HCT116 (cell line): Measurements from ENCODE around the gene RPL26. TPM values are rescaled to one million over a fixed set of nuclear protein-coding genes. Genes with fewer than 3 reads are reported as not detected.

ENCODE experiments used
- ATAC-seq: fragments of 200-7000 bp; cut with Tn5 transposase; 2 replicates; pipeline ENCODE4 v1.9.1; 2020; ENCODE audit warnings: mild to moderate bottlenecking, moderate library complexity
- BruUV-seq: library from RNA; stranded (reverse); fragments of 400-500 nt; replicated peaks from 2 replicates; lab custom pipeline; 2021; lab: Mats Ljungman, UMichigan
- CTCF ChIA-PET: fragments of 300-600 bp; sonication (Branson Sonifier 250); formaldehyde crosslinking; loops from one replicate; lab custom pipeline; 2021; ENCODE audit warnings: antibody characterized with exemption; lab: Charles Lee
- POLR2A ChIA-PET: fragments of 300-600, 350-600 bp; sonication (Branson Sonifier 250); formaldehyde crosslinking; loops from one replicate; lab custom pipeline; 2021; ENCODE audit warnings: antibody characterized with exemption; lab: Charles Lee
- RAD21 ChIA-PET, 2 experiments: fragments of 300-600 bp; sonication (Branson Sonifier 250); formaldehyde crosslinking; loops; one replicate each; lab custom pipeline; 2023; ENCODE audit warnings: low total read pairs in 2 of 2; ENCODE audit not compliant: uncharacterized antibody in 2 of 2, unreplicated experiment in 2 of 2, low non-redundant PET in 1 of 2; lab: Charles Lee
- DNase-seq: peaks from one replicate; pipeline ENCODE4 v3.0.0-alpha.2; 2010; ENCODE audit warnings: low read depth, low spot score
- H2AFZ ChIP-seq: fragments of 200-600 bp; shearing (Covaris generic), sonication (generic); 2 replicates; pipeline ENCODE4 v1.6.1; 2017; ENCODE audit warnings: low read depth, mixed run types, mixed read lengths, antibody characterized with exemption, low read length; ENCODE audit not compliant: poor library complexity, severe bottlenecking
- H3K27ac ChIP-seq: 2 replicates; pipeline ENCODE4 v1.5.1; 2012; ENCODE audit warnings: low read depth, low read length
- H3K27me3 ChIP-seq: fragments of 200-600 bp; sonication (generic); 2 replicates; pipeline ENCODE4 v1.6.1; 2016; ENCODE audit warnings: mixed run types, low read length, mixed read lengths; ENCODE audit not compliant: insufficient read depth
- H3K36me3 ChIP-seq, 2 experiments: fragments of 200-500 bp in 1 of 2; fragments of 200-600 bp in 1 of 2; sonication (Bioruptor generic) in 1 of 2; sonication (generic) in 1 of 2; 2 replicates each; pipeline versions ENCODE4 v1.5.1 to v1.6.1; 2014 to 2016; ENCODE audit warnings: low read length in 2 of 2, inconsistent platforms in 1 of 2, mixed read lengths in 1 of 2, mixed run types in 1 of 2; ENCODE audit not compliant: insufficient read depth in 2 of 2, control insufficient read depth in 1 of 2
- H3K4me1 ChIP-seq, 2 experiments: fragments of 200-600 bp in 1 of 2; sonication (generic) in 1 of 2; 2 replicates each; pipeline versions ENCODE4 v1.5.1 to v1.6.1; 2012 to 2017; ENCODE audit warnings: low read length in 2 of 2, inconsistent platforms in 1 of 2, mild to moderate bottlenecking in 1 of 2, mixed read lengths in 1 of 2, mixed run types in 1 of 2, moderate library complexity in 1 of 2; ENCODE audit not compliant: insufficient read depth in 2 of 2, control insufficient read depth in 1 of 2
- H3K4me2 ChIP-seq: fragments of 200-600 bp; sonication (generic); 2 replicates; pipeline ENCODE4 v1.6.1; 2017; ENCODE audit warnings: mixed run types, low read length, mixed read lengths
- H3K4me3 ChIP-seq, 2 experiments: fragments of 200-600 bp in 1 of 2; sonication (generic) in 1 of 2; replicated peaks in 1 of 2; 2 replicates each; pipeline ENCODE4 v1.5.1; 2011 to 2016; ENCODE audit warnings: low read length in 2 of 2, control low read depth in 1 of 2, low read depth in 1 of 2, mild to moderate bottlenecking in 1 of 2, mixed read lengths in 1 of 2, mixed run types in 1 of 2
- H3K79me2 ChIP-seq: fragments of 200-600 bp; sonication (generic); 2 replicates; pipeline ENCODE4 v1.6.1; 2017; ENCODE audit warnings: mild to moderate bottlenecking, mixed run types, low read length, moderate library complexity, mixed read lengths; ENCODE audit not compliant: insufficient read depth
- H3K9ac ChIP-seq: fragments of 200-600 bp; sonication (generic); 2 replicates; pipeline ENCODE4 v1.6.1; 2016; ENCODE audit warnings: low read length, mixed read lengths
- H3K9me2 ChIP-seq: fragments of 200-600 bp; sonication (generic), shearing (Covaris generic); 2 replicates; pipeline ENCODE4 v1.6.1; 2017; ENCODE audit warnings: mixed run types, mild to moderate bottlenecking, moderate library complexity; ENCODE audit not compliant: insufficient read depth
- H3K9me3 ChIP-seq, 2 experiments: fragments of 200-500 bp in 1 of 2; fragments of 200-600 bp in 1 of 2; sonication (Bioruptor generic) in 1 of 2; sonication (generic) in 1 of 2; 2 replicates each; pipeline ENCODE4 v1.6.1; 2014 to 2017; ENCODE audit warnings: low read length in 2 of 2, mixed read lengths in 2 of 2, inconsistent platforms in 1 of 2, low read depth in 1 of 2, mild to moderate bottlenecking in 1 of 2, mixed run types in 1 of 2, moderate library complexity in 1 of 2; ENCODE audit not compliant: control insufficient read depth in 1 of 2, insufficient read depth in 1 of 2
- H4K20me1 ChIP-seq: fragments of 200-600 bp; sonication (generic), shearing (Covaris generic); 2 replicates; pipeline ENCODE4 v1.6.1; 2017; ENCODE audit warnings: mixed run types, mild to moderate bottlenecking, moderate library complexity; ENCODE audit not compliant: insufficient read depth
- CEBPB ChIP-seq: IDR thresholded peaks from 2 replicates; pipeline ENCODE4 v1.6.1; 2012; ENCODE audit warnings: low read depth
- EGR1 ChIP-seq: IDR thresholded peaks from 2 replicates; pipeline ENCODE4 v1.6.1; 2012; ENCODE audit warnings: low read depth
- ELF1 ChIP-seq: IDR thresholded peaks from 2 replicates; pipeline ENCODE4 v1.6.1; 2012; ENCODE audit warnings: low read depth, borderline replicate concordance
- EZH2 ChIP-seq: fragments of 200-600 bp; sonication (generic); IDR thresholded peaks from 2 replicates; pipeline ENCODE4 v1.6.1; 2017; ENCODE audit warnings: antibody characterized with exemption, mixed run types
- EZH2phosphoT487 ChIP-seq: fragments of 200-600 bp; IDR thresholded peaks from 2 replicates; pipeline ENCODE4 v1.6.1; 2018; ENCODE audit warnings: antibody characterized with exemption, borderline replicate concordance
- FOSL1 ChIP-seq: IDR thresholded peaks from 2 replicates; pipeline ENCODE4 v1.6.1; 2012; ENCODE audit warnings: low read depth
- JUND ChIP-seq: IDR thresholded peaks from 2 replicates; pipeline ENCODE4 v1.6.1; 2012
- POLR2A ChIP-seq: IDR thresholded peaks from 2 replicates; pipeline ENCODE4 v1.7.0; 2011; ENCODE audit warnings: borderline replicate concordance; ENCODE audit not compliant: insufficient read depth, insufficient read length; ENCODE audit errors: extremely low read depth
- SIN3A ChIP-seq: IDR thresholded peaks from 2 replicates; pipeline ENCODE4 v1.6.1; 2012; ENCODE audit warnings: low read depth
- SP1 ChIP-seq: IDR thresholded peaks from 2 replicates; pipeline ENCODE4 v1.6.1; 2012; ENCODE audit warnings: low read depth
- TCF7L2 ChIP-seq: IDR thresholded peaks from 2 replicates; pipeline ENCODE4 v1.7.0; 2011; ENCODE audit warnings: borderline replicate concordance, inconsistent platforms; ENCODE audit not compliant: insufficient read depth, insufficient read length; ENCODE audit errors: extremely low read depth
- intact Hi-C: fragments of 100-400 bp; cut with micrococcal nuclease; formaldehyde crosslinking; loops from 2 replicates; pipeline ENCODE4 v1.10.0; 2022
- total RNA-seq: library from RNA; stranded (reverse); gene quantifications from one replicate; pipeline ENCODE4 v1.2.1, GENCODE V29; 2021; ENCODE audit not compliant: unreplicated experiment
- TF ChIP-seq, protein P1 (sequence below): IDR thresholded peaks from 2 replicates; pipeline ENCODE4 v1.6.1; 2012

The RPL26 gene
- total RNA-seq, 1 experiment from 2014 or later = 2,603 TPM

DNA sequence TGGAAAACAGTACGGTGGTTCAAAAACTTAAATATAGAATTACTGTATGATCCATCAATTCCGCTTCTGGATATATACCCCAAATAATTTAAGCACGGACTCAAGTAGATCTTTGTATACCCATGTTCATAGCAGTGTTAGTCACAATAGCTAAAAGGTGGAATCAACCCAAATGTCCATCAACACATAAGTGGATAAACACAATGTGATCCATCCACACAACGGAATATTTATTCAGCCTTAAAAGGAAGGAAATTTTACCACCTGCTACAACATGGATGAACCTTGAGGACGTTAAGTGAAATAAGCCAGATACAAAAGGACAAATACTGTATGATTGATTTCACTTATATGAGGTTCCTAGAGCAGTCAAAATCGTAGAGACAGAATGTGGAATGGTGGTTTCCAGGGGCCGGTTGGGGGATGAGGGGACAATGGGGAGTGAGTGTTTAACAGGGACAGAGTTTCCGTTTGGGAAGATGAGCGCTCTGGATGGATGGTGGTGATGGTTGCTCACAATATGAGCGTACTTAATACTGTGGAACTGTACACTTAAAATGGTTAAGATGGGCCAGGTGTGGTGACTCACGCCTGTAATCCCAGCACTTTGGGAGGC lies 20.0 kb upstream of the RPL26 start:
- CTCF ChIA-PET = interaction anchor here (1.6 kb wide), 1 partner anchor 19 kb away, joined by 3 read pairs; no protein-coding TSS in a partner anchor
- H3K9me3 ChIP-seq = no peaks in the 10 kb centered on the region
- H3K79me2 ChIP-seq = no peaks in the 10 kb centered on the region
- TF ChIP-seq SIN3A = no peak
- TF ChIP-seq FOSL1 = no peak
- TF ChIP-seq ELF1 = no peak
- no peak for TF ChIP-seq EGR1
- no peak for TF ChIP-seq CEBPB
- TF ChIP-seq, all 23 proteins: peak for 0
- Histone ChIP-seq H3K4me1 (peaks cover 2 to 30% of the 10 kb centered on the region in 2 experiments; a peak in 3 of 4 replicates), H3K9ac (no peak overlapping the region), H3K4me2 (no peak overlapping the region), H4K20me1 (no peaks in the 10 kb centered on the region), H3K27me3 (no peaks in the 10 kb centered on the region), H3K36me3 (no peaks in the 10 kb centered on the region), H3K27ac (no peak overlapping the region), H3K9me2 (no peaks in the 10 kb centered on the region), H3K4me3 (no peak overlapping the region), H2AFZ (no peak overlapping the region)
- POLR2A ChIA-PET = interaction anchor here (1.9 kb wide), 1 partner anchor 19 kb away, joined by 5 read pairs; no protein-coding TSS in a partner anchor
- BruUV-seq = no TSS peak
- intact Hi-C loops = no loop called here
- RAD21 ChIA-PET = no interaction called here
- DNase-seq (no peak), ATAC-seq (no peak)

DNA sequence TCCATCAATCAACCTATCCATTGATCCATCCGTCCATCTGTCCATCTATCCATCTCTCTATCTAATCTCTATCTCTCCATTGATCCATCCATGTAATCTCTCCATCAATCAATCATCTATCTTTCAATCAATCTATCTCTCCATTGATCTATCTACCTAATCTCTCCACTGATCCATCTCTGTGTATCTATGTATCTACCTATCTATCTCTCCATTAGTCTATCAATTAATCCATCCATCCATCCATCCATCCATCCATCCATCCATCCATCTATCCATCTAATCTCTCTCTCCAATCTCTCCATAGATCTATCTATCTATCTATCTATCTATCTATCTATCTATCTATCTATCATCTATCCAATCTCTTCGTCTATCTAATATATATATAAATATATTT lies 18.1 kb upstream of the RPL26 start:
- Histone ChIP-seq H3K27ac (no peak overlapping the region), H3K4me1 (peaks cover 0 to 21% of the 10 kb centered on the region in 2 experiments; a peak in 1 of 4 replicates), H4K20me1 (no peaks in the 10 kb centered on the region), H3K27me3 (no peaks in the 10 kb centered on the region), H3K9me3 (no peaks in the 10 kb centered on the region), H3K9ac (no peak overlapping the region), H3K9me2 (no peaks in the 10 kb centered on the region), H3K36me3 (no peaks in the 10 kb centered on the region), H2AFZ (no peak overlapping the region), H3K79me2 (no peaks in the 10 kb centered on the region), H3K4me2 (no peak overlapping the region), H3K4me3 (no peak overlapping the region)
- intact Hi-C loops = no loop called here
- TF ChIP-seq EZH2 (no peak), SP1 (no peak), POLR2A (no peak), FOSL1 (no peak), EZH2phosphoT487 (no peak), TCF7L2 (no peak), JUND (no peak), CEBPB (no peak)
- TF ChIP-seq, protein P1, sequence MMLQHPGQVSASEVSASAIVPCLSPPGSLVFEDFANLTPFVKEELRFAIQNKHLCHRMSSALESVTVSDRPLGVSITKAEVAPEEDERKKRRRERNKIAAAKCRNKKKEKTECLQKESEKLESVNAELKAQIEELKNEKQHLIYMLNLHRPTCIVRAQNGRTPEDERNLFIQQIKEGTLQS = no peak
- ChIA-PET POLR2A (no interaction called here), CTCF (no interaction called here), RAD21 (no interaction called here)
- ATAC-seq (no peak), DNase-seq (no peak)
- BruUV-seq = no TSS peak
